Hepatocyte (in vitro differentiated cells): ENCODE results near the gene BPIFB2.

Experiments used
- EZH2 ChIP-seq: fragments of 200-600 bp; sonication (generic); IDR thresholded peaks from 2 replicates; pipeline ENCODE4 v1.6.1; 2016; ENCODE audit warnings: antibody characterized with exemption, mild to moderate bottlenecking, borderline replicate concordance
- EZH2phosphoT487 ChIP-seq: fragments of 200-600 bp; sonication (generic); IDR thresholded peaks from one replicate; pipeline ENCODE4 v1.6.1; 2018; ENCODE audit warnings: antibody characterized with exemption, mild to moderate bottlenecking, low read depth, moderate library complexity; ENCODE audit not compliant: unreplicated experiment, severe bottlenecking
- TF ChIP-seq, protein P1 (sequence below): fragments of 200-600 bp; sonication (generic); IDR thresholded peaks from 2 replicates; pipeline ENCODE4 v1.5.1; 2016; ENCODE audit warnings: antibody characterized with exemption, mild to moderate bottlenecking; ENCODE audit not compliant: poor library complexity

DNA sequence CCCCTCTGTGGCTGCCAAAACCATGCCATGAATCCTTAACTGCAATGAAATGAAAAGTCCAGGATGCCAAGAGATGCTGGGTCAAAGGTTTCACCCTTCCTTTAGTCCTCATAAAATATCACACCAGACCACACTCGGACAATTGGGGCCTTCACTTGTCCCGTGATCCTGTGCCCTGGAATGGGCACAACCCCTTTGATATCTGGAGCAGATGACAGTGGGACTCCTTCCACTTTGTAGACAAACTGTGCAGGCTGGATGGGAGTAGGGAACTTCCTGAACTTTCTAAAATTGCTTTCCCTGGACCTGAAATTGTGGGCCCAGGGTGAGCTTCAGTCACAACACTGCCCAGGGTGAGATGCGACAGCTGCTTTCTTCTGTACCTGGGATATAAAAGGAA lies 14.4 kb downstream of the BPIFB2 start:
- TF ChIP-seq, protein P1, sequence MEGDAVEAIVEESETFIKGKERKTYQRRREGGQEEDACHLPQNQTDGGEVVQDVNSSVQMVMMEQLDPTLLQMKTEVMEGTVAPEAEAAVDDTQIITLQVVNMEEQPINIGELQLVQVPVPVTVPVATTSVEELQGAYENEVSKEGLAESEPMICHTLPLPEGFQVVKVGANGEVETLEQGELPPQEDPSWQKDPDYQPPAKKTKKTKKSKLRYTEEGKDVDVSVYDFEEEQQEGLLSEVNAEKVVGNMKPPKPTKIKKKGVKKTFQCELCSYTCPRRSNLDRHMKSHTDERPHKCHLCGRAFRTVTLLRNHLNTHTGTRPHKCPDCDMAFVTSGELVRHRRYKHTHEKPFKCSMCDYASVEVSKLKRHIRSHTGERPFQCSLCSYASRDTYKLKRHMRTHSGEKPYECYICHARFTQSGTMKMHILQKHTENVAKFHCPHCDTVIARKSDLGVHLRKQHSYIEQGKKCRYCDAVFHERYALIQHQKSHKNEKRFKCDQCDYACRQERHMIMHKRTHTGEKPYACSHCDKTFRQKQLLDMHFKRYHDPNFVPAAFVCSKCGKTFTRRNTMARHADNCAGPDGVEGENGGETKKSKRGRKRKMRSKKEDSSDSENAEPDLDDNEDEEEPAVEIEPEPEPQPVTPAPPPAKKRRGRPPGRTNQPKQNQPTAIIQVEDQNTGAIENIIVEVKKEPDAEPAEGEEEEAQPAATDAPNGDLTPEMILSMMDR, result no peak
- no peak for TF ChIP-seq EZH2
- no peak for TF ChIP-seq EZH2phosphoT487
